Loucy (cell line): ENCODE results near the gene ASCC2.

Experiments used
- H2AFZ ChIP-seq: fragments of 200-600 bp; sonication (generic); 2 replicates; pipeline ENCODE4 v1.6.0; 2016; ENCODE audit warnings: antibody characterized with exemption, mild to moderate bottlenecking, low read length, moderate library complexity
- H3F3A ChIP-seq: fragments of 200-600 bp; 2 replicates; pipeline ENCODE4 v1.6.0; 2016; ENCODE audit warnings: antibody characterized with exemption, low read depth, mild to moderate bottlenecking
- H3K27me3 ChIP-seq: fragments of 200-600 bp; sonication (generic); 2 replicates; pipeline ENCODE4 v1.6.1; 2014; ENCODE audit warnings: low read length, mild to moderate bottlenecking; ENCODE audit not compliant: insufficient read depth, poor library complexity, severe bottlenecking
- H3K36me3 ChIP-seq: fragments of 200-600 bp; sonication (generic); 2 replicates; pipeline ENCODE4 v1.6.1; 2016; ENCODE audit warnings: low read length; ENCODE audit not compliant: insufficient read depth
- H3K4me1 ChIP-seq: fragments of 200-600 bp; sonication (generic); 2 replicates; pipeline ENCODE4 v1.5.1; 2014; ENCODE audit warnings: low read length, mild to moderate bottlenecking; ENCODE audit not compliant: insufficient read depth, poor library complexity, severe bottlenecking
- H3K4me2 ChIP-seq: fragments of 200-600 bp; sonication (generic); 2 replicates; pipeline ENCODE4 v1.6.0; 2014; ENCODE audit warnings: antibody characterized with exemption, low read length, low read depth, mild to moderate bottlenecking; ENCODE audit not compliant: poor library complexity, severe bottlenecking
- H3K4me3 ChIP-seq: fragments of 200-600 bp; sonication (generic); 2 replicates; pipeline ENCODE4 v1.5.1; 2014; ENCODE audit warnings: low read length, mild to moderate bottlenecking, mixed read lengths; ENCODE audit not compliant: poor library complexity, severe bottlenecking
- H3K79me2 ChIP-seq: fragments of 200-600 bp; sonication (generic); 2 replicates; pipeline ENCODE4 v1.6.1; 2014; ENCODE audit warnings: low read length; ENCODE audit not compliant: insufficient read depth
- H3K9ac ChIP-seq: fragments of 200-600 bp; sonication (generic); 2 replicates; pipeline ENCODE4 v1.6.0; 2014; ENCODE audit warnings: mild to moderate bottlenecking, low read depth, low read length, moderate library complexity; ENCODE audit not compliant: poor library complexity, severe bottlenecking
- H3K9me2 ChIP-seq: fragments of 200-600 bp; sonication (generic); replicated peaks from 2 replicates; pipeline ENCODE4 v1.6.1; 2016; ENCODE audit warnings: low read depth, low read length, mixed read lengths
- H3K9me3 ChIP-seq: fragments of 200-600 bp; sonication (generic); 2 replicates; pipeline ENCODE4 v1.6.1; 2014; ENCODE audit warnings: mild to moderate bottlenecking, antibody characterized with exemption, low read length, low read depth; ENCODE audit not compliant: insufficient read depth
- H4K20me1 ChIP-seq: fragments of 200-600 bp; sonication (generic); 2 replicates; pipeline ENCODE4 v1.6.0; 2014; ENCODE audit warnings: antibody characterized with exemption, low read length, mild to moderate bottlenecking; ENCODE audit not compliant: insufficient read depth, poor library complexity, severe bottlenecking
- EZH2phosphoT487 ChIP-seq: fragments of 200-600 bp; IDR thresholded peaks from 2 replicates; pipeline ENCODE4 v1.6.1; 2018; ENCODE audit warnings: antibody characterized with exemption, mild to moderate bottlenecking, moderate library complexity, borderline replicate concordance
- TF ChIP-seq, protein P1 (sequence below): fragments of 200-600 bp; sonication (generic); conservative IDR thresholded peaks from 2 replicates; pipeline ENCODE4 v1.5.1; 2014; ENCODE audit warnings: mild to moderate bottlenecking, antibody characterized with exemption, low read length

Gene ASCC2

DNA sequence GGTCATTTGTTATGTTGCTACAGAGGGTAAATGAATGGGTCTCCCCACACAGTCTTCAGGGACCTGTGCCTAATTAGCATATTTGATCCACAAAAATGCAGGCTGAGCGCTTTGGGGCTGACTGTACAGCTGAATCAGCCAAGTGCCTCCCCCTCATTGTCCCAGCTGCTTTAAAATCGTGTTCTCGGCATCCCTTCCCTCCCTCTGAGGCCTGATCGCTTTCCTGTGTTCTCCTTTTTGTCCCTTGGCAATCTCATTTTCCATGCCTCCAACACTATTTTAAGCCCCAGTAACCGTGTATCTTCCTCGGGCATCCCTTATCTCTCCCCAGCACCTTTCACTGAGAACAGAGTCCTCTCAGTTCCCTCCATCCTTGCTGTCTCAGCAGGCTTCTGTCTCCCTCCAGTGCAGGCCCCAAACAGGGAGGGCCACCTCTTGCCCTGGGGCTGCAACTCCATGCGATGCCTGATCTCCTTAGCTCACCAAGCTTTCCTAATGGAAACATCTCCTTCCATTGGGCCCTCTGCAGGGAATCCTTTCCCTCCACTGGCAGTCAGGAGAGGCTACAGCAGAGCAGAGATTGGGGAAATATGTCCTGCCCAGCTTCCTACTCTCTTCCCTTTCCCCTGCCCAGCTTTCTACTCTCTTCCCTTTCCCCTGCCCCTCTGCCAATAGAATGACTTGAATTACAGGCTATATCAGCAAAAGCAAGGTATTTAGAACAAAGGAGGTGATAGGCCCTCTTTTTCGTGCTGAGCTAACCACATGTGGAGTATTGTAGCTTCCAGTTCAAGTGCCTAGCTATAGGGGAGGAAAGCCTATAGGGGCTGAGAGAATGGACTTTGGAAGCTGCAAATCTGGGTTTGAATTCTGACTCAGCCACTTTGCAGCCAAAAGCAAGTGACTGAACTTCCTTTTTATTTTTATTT lies 57.1 kb downstream of the ASCC2 start:
- no peaks in the 10 kb centered on the region for H3K36me3 ChIP-seq
- H3K9ac ChIP-seq = no peak overlapping the region
- no peaks in the 10 kb centered on the region for H3K27me3 ChIP-seq
- no peaks in the 10 kb centered on the region for H3K4me1 ChIP-seq
- H3K4me3 ChIP-seq = no peak overlapping the region
- no peak for TF ChIP-seq EZH2phosphoT487
- TF ChIP-seq, protein P1, sequence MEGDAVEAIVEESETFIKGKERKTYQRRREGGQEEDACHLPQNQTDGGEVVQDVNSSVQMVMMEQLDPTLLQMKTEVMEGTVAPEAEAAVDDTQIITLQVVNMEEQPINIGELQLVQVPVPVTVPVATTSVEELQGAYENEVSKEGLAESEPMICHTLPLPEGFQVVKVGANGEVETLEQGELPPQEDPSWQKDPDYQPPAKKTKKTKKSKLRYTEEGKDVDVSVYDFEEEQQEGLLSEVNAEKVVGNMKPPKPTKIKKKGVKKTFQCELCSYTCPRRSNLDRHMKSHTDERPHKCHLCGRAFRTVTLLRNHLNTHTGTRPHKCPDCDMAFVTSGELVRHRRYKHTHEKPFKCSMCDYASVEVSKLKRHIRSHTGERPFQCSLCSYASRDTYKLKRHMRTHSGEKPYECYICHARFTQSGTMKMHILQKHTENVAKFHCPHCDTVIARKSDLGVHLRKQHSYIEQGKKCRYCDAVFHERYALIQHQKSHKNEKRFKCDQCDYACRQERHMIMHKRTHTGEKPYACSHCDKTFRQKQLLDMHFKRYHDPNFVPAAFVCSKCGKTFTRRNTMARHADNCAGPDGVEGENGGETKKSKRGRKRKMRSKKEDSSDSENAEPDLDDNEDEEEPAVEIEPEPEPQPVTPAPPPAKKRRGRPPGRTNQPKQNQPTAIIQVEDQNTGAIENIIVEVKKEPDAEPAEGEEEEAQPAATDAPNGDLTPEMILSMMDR = no peak
- no peaks in the 10 kb centered on the region for H3K79me2 ChIP-seq
- no peak overlapping the region for H3K4me2 ChIP-seq
- H3K9me3 ChIP-seq = no peaks in the 10 kb centered on the region
- no peaks in the 10 kb centered on the region for H4K20me1 ChIP-seq
- H2AFZ ChIP-seq = no peak overlapping the region
- no peaks in the 10 kb centered on the region for H3K9me2 ChIP-seq
- no peaks in the 10 kb centered on the region for H3F3A ChIP-seq

DNA sequence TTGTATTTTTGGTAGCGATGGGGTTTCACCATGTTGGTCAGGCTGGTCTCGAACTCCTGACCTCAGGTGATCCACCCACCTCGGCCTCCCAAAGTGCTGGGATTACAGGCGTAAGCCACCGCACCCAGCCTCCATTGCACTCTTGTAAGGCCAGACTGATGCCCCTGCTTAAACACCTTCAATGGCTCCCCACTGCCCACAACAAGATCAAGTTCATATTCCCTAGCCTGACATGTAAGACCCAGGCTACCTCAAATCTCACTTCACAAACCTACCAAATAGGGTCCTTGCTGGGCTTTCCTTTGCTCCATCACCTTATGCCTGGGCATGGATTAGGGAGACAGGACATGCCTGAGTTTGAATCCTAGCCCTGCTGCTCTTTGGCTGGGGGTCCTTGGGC lies 57.9 kb downstream of the ASCC2 start:
- H3K9ac ChIP-seq = no peak overlapping the region
- H4K20me1 ChIP-seq = no peaks in the 10 kb centered on the region
- H3K4me1 ChIP-seq = no peaks in the 10 kb centered on the region
- H3K9me2 ChIP-seq = no peaks in the 10 kb centered on the region
- no peak overlapping the region for H2AFZ ChIP-seq
- H3K4me3 ChIP-seq = no peak overlapping the region
- no peaks in the 10 kb centered on the region for H3K9me3 ChIP-seq
- TF ChIP-seq, protein P1 = no peak
- no peak for TF ChIP-seq EZH2phosphoT487
- no peak overlapping the region for H3K4me2 ChIP-seq
- no peaks in the 10 kb centered on the region for H3F3A ChIP-seq
- no peaks in the 10 kb centered on the region for H3K36me3 ChIP-seq
- H3K79me2 ChIP-seq = no peaks in the 10 kb centered on the region
- no peaks in the 10 kb centered on the region for H3K27me3 ChIP-seq

DNA sequence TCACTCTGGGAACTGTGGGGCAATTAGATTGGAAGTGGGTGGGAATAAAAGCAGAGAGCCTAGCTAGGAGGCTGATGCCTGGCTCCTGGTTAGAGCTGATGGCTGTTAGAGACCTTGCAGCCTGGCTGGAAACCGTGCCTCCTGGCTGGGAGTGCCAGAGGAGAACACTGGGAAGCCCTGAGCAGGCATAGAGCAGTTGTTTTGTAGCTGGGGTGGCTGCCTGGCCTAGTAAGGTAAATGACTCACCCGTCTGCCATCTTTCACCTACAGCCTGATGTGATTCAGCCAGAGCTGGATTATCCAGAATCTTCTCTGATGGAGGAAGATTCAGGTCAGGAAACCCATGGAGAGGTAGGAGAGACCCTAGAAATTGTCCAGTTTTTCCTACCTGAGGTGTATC lies 64.8 kb downstream of the ASCC2 start:
- H3K9me3 ChIP-seq = no peaks in the 10 kb centered on the region
- H3K9ac ChIP-seq = no peak overlapping the region
- peaks cover 2% of the 10 kb centered on the region for H4K20me1 ChIP-seq
- TF ChIP-seq, protein P1 = no peak
- no peak for TF ChIP-seq EZH2phosphoT487
- no peak overlapping the region for H2AFZ ChIP-seq
- no peaks in the 10 kb centered on the region for H3F3A ChIP-seq
- peaks cover 17% of the 10 kb centered on the region for H3K79me2 ChIP-seq
- peaks cover 8% of the 10 kb centered on the region for H3K4me1 ChIP-seq
- no peaks in the 10 kb centered on the region for H3K9me2 ChIP-seq
- H3K4me3 ChIP-seq = no peak overlapping the region
- H3K4me2 ChIP-seq = no peak overlapping the region
- H3K27me3 ChIP-seq = no peaks in the 10 kb centered on the region
- peaks cover 9% of the 10 kb centered on the region; the same call in 1 of the 2 replicates for H3K36me3 ChIP-seq
